Panc1 (cell line): ENCODE results near the gene ZNF830. TPM values are rescaled to one million over a fixed set of nuclear protein-coding genes. Genes with fewer than 3 reads are reported as not detected.

ENCODE experiments used
- ATAC-seq: fragments of 200-7000 bp; cut with Tn5 transposase; 2 replicates; pipeline ENCODE4 v1.9.1; 2020; ENCODE audit warnings: mild to moderate bottlenecking, moderate library complexity
- BruUV-seq: library from RNA; stranded (reverse); fragments of 400-500 nt; replicated peaks from 2 replicates; lab custom pipeline; 2021; lab: Mats Ljungman, UMichigan
- CTCF ChIA-PET: fragments of 300-600 bp; sonication (Branson Sonifier 250); formaldehyde crosslinking; loops from one replicate; lab custom pipeline; 2022; ENCODE audit warnings: antibody characterized with exemption; lab: Charles Lee
- POLR2A ChIA-PET: fragments of 300-600 bp; sonication (Branson Sonifier 250); formaldehyde crosslinking; loops from one replicate; lab custom pipeline; 2022; ENCODE audit warnings: antibody characterized with exemption; lab: Charles Lee
- DNase-seq: peaks from one replicate; pipeline ENCODE4 v3.0.0-alpha.2; 2010; ENCODE audit warnings: low read depth, low spot score
- H3K27ac ChIP-seq: 2 replicates; pipeline ENCODE4 v1.5.1; 2011; ENCODE audit warnings: mild to moderate bottlenecking, low read length, inconsistent platforms
- H3K27me3 ChIP-seq: fragments of 200-500 bp; sonication (Bioruptor generic); 2 replicates; pipeline ENCODE4 v1.6.0; 2014; ENCODE audit warnings: low read length, inconsistent platforms; ENCODE audit not compliant: control insufficient read depth, insufficient read depth
- H3K36me3 ChIP-seq: fragments of 200-500 bp; sonication (Bioruptor generic); 2 replicates; pipeline ENCODE4 v1.5.1; 2014; ENCODE audit warnings: inconsistent platforms, mild to moderate bottlenecking, low read length, moderate library complexity; ENCODE audit not compliant: control insufficient read depth, insufficient read depth
- H3K4me1 ChIP-seq: 2 replicates; pipeline ENCODE4 v1.5.1; 2011; ENCODE audit warnings: inconsistent platforms, mild to moderate bottlenecking, low read length, moderate library complexity; ENCODE audit not compliant: control insufficient read depth, insufficient read depth
- H3K4me3 ChIP-seq, 2 experiments: 2 replicates each; pipeline ENCODE4 v1.5.1; 2011 to 2012; ENCODE audit warnings: low read depth in 2 of 2, low read length in 2 of 2, mild to moderate bottlenecking in 2 of 2, inconsistent platforms in 1 of 2, moderate library complexity in 1 of 2
- H3K9me3 ChIP-seq: fragments of 200-500 bp; sonication (Bioruptor generic); 2 replicates; pipeline ENCODE4 v1.5.1; 2014; ENCODE audit warnings: low read depth, mild to moderate bottlenecking, inconsistent platforms, low read length, moderate library complexity; ENCODE audit not compliant: control insufficient read depth, insufficient read depth
- POLR2AphosphoS5 ChIP-seq: IDR thresholded peaks from 2 replicates; pipeline ENCODE4 v1.6.1; 2012; ENCODE audit warnings: mild to moderate bottlenecking, low read depth, low read length, moderate library complexity
- SIN3A ChIP-seq: IDR thresholded peaks from 2 replicates; pipeline ENCODE4 v1.6.1; 2012; ENCODE audit warnings: low read depth, mild to moderate bottlenecking, low read length, moderate library complexity, borderline replicate concordance; ENCODE audit not compliant: insufficient read depth
- TCF7L2 ChIP-seq: IDR thresholded peaks from 2 replicates; pipeline ENCODE4 v1.6.1; 2011; ENCODE audit warnings: mild to moderate bottlenecking, low read depth, low read length, inconsistent platforms
- in situ Hi-C: cut with HindIII; loops from 2 replicates; pipeline ENCODE4 v1.10.0; 2016; ENCODE audit warnings: low sequenced_read_pairs, low pct_unique_long_range_greater_than_20kb
- intact Hi-C: fragments of 100-400 bp; cut with micrococcal nuclease; formaldehyde crosslinking; loops from one replicate; pipeline ENCODE4 v1.10.0; 2022; ENCODE audit not compliant: unreplicated experiment
- total RNA-seq: library from RNA; stranded (reverse); gene quantifications from one replicate; pipeline ENCODE4 v1.2.1, GENCODE V29; 2021; ENCODE audit not compliant: unreplicated experiment
- TF ChIP-seq, protein P1 (sequence below): fragments of 450-650 bp; IDR thresholded peaks from 2 replicates; pipeline ENCODE4 v1.5.1; 2017; ENCODE audit warnings: mild to moderate bottlenecking
- TF ChIP-seq, protein P2 (sequence below), 2 experiments: IDR thresholded peaks; 2 replicates each; pipeline ENCODE4 v1.6.1; 2011 to 2012; ENCODE audit warnings: low read depth in 2 of 2, control low read depth in 1 of 2, low read length in 1 of 2, mild to moderate bottlenecking in 1 of 2, moderate library complexity in 1 of 2; ENCODE audit not compliant: insufficient read depth in 1 of 2

ZNF830 gene
- total RNA-seq, 1 experiment from 2014 or later: 17.5 TPM

DNA sequence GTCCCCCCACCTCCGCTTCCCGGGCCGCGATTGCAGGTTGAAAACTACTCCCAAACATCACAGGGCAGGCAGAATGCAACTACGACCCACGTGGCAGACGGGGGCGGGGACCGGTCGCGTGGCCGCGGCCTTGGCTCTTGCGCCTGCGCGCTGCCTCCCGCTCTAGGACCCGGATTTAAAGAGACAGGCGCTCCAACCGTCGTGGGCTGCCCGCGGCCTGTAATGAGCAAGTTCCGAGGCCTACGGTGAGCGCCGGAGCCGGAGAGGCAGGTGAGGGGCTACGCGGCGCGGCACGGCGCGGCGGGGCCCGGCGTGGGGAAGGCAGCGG lies 19.0 kb downstream of the ZNF830 start, which contains the start of gene LIG3:
Gene LIG3, plus strand, starts transcription at position 160 of the 328 bp plus-strand sequence. CDS start 2,494 bp downstream, outside the sequence.
- intact Hi-C loops (no loop called here), in situ Hi-C loops (no loop called here)
- H3K4me1 ChIP-seq: peaks cover 15% of the 10 kb centered on the region
- BruUV-seq: no TSS peak
- no peaks in the 10 kb centered on the region for H3K27me3 ChIP-seq
- no peak; the same call in 1 of the 2 replicates for TF ChIP-seq TCF7L2
- TF ChIP-seq, protein P1, sequence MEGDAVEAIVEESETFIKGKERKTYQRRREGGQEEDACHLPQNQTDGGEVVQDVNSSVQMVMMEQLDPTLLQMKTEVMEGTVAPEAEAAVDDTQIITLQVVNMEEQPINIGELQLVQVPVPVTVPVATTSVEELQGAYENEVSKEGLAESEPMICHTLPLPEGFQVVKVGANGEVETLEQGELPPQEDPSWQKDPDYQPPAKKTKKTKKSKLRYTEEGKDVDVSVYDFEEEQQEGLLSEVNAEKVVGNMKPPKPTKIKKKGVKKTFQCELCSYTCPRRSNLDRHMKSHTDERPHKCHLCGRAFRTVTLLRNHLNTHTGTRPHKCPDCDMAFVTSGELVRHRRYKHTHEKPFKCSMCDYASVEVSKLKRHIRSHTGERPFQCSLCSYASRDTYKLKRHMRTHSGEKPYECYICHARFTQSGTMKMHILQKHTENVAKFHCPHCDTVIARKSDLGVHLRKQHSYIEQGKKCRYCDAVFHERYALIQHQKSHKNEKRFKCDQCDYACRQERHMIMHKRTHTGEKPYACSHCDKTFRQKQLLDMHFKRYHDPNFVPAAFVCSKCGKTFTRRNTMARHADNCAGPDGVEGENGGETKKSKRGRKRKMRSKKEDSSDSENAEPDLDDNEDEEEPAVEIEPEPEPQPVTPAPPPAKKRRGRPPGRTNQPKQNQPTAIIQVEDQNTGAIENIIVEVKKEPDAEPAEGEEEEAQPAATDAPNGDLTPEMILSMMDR: no peak
- peak; percentile 79; the same call in 1 of the 2 replicates for TF ChIP-seq SIN3A
- peak; percentile 82 for TF ChIP-seq POLR2AphosphoS5
- ChIA-PET POLR2A (interaction anchor here (0.5 to 0.8 kb wide), 3 partner anchors 10 to 368 kb away, joined by 3 to 13 read pairs (median 5); no protein-coding TSS in a partner anchor), CTCF (interaction anchor here (1.2 kb wide), 1 partner anchor 438 kb away, joined by 3 read pairs; no protein-coding TSS in a partner anchor)
- no peaks in the 10 kb centered on the region; the same call in 1 of the 2 replicates for H3K36me3 ChIP-seq
- ATAC-seq: peak; percentile 95
- peak within 1 kb of the TSS; percentile 97 for H3K27ac ChIP-seq
- peak within 1 kb of the TSS; percentile 66 to 79 for H3K4me3 ChIP-seq
- no peaks in the 10 kb centered on the region for H3K9me3 ChIP-seq
- DNase-seq: peak; percentile 51

DNA sequence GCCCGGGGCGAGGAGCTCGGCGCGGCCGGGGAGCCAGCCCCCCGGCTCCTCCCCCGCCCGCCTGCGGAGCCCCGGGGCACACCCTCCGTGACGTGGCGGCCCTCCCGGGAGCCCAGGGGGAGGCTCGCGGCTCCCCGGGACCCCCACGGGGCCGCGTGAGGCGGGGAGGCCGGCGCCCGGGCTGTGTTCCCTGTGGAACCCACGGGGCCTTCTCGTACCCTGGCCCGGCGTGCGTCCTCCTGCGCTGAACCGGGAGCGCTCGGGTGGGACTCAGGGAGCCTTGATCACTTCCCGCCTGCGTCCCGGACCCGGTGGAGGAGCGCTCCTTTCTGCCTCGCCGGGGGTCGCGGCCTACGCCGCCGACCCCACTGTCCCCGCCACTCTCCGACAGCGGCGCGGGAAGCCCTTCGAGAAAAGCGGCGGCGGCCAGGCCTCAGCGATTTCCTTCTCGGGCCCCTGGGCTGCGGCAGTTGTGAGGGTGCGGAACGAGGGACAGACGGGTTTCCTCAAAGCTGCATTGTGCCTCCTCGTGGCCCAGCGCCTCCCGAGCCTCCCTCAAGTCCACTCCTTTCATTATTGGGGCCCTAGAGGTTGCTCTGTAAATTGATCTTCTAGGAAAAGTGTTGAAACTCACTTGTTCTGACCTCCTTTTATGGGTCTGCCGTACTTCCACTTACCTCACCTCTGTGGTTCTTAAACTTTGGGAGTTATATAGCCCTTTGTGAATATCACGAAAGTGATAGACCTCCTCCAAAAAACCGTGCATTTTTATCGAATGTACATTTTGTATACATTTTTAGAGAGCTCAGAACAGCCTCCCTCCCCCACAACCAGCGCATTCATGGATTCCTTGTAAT lies 19.6 kb downstream of the ZNF830 start:
- CTCF ChIA-PET: no interaction called here
- in situ Hi-C loops: no loop called here
- Histone ChIP-seq H3K9me3 (no peaks in the 10 kb centered on the region), H3K4me3 (peak overlapping the region; percentile 66 to 79), H3K27ac (peak overlapping the region; percentile 97), H3K36me3 (no peaks in the 10 kb centered on the region; the same call in 1 of the 2 replicates), H3K27me3 (no peaks in the 10 kb centered on the region), H3K4me1 (peaks cover 15% of the 10 kb centered on the region)
- no TSS peak for BruUV-seq
- peak; percentile 96 for ATAC-seq
- intact Hi-C loops: no loop called here
- no peak for DNase-seq
- TF ChIP-seq POLR2AphosphoS5 (no peak; the same call in 1 of the 2 replicates), TCF7L2 (no peak; the same call in 1 of the 2 replicates), SIN3A (peak; percentile 20; the same call in 1 of the 2 replicates)
- TF ChIP-seq, protein P2, sequence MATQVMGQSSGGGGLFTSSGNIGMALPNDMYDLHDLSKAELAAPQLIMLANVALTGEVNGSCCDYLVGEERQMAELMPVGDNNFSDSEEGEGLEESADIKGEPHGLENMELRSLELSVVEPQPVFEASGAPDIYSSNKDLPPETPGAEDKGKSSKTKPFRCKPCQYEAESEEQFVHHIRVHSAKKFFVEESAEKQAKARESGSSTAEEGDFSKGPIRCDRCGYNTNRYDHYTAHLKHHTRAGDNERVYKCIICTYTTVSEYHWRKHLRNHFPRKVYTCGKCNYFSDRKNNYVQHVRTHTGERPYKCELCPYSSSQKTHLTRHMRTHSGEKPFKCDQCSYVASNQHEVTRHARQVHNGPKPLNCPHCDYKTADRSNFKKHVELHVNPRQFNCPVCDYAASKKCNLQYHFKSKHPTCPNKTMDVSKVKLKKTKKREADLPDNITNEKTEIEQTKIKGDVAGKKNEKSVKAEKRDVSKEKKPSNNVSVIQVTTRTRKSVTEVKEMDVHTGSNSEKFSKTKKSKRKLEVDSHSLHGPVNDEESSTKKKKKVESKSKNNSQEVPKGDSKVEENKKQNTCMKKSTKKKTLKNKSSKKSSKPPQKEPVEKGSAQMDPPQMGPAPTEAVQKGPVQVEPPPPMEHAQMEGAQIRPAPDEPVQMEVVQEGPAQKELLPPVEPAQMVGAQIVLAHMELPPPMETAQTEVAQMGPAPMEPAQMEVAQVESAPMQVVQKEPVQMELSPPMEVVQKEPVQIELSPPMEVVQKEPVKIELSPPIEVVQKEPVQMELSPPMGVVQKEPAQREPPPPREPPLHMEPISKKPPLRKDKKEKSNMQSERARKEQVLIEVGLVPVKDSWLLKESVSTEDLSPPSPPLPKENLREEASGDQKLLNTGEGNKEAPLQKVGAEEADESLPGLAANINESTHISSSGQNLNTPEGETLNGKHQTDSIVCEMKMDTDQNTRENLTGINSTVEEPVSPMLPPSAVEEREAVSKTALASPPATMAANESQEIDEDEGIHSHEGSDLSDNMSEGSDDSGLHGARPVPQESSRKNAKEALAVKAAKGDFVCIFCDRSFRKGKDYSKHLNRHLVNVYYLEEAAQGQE (IDR thresholded peaks at IDR 0.05; ENCODE audit: insufficient read depth in 1 of 2, low read depth in 2 of 2, low read length in 1 of 2): no peak
- TF ChIP-seq, protein P1: peak; percentile 41
- POLR2A ChIA-PET: interaction anchor here (0.5 to 0.8 kb wide), 2 partner anchors 10 to 22 kb away, joined by 3 to 13 read pairs; no protein-coding TSS in a partner anchor
